ENCODE measurements around the gene SLC7A10. TPM values are rescaled to one million over a fixed set of nuclear protein-coding genes. Genes with fewer than 3 reads are reported as not detected.

Gene SLC7A10
- polyA plus RNA-seq, 1 donor (not counting 4 experiments of a cell fraction or from before 2014, with no cell fraction given) = not detected

- H4K20me1 ChIP-seq (ENCODE audit: control insufficient read depth, extremely low read depth, insufficient read depth, low read length) = no peaks in the 10 kb centered on the region
- no peaks in the 10 kb centered on the region for H3K79me2 ChIP-seq (ENCODE audit: control insufficient read depth, insufficient read depth, low read length)
- no peak overlapping the region for H2AFZ ChIP-seq (ENCODE audit: control insufficient read depth, low read length)
- DNase-seq (ENCODE audit: low read depth, low spot score) (no peak), FAIRE-seq (no peak)
- H3K4me2 ChIP-seq (ENCODE audit: control insufficient read depth, extremely low read depth, insufficient read depth, low read depth, low read length) = no peak overlapping the region
- H3K9me1 ChIP-seq (ENCODE audit: control insufficient read depth, extremely low read depth, insufficient read depth, low read length) = no peaks in the 10 kb centered on the region
- no peak overlapping the region for H3K27ac ChIP-seq (ENCODE audit: control insufficient read depth, insufficient read depth, low read length)
- no peak overlapping the region for H3K4me3 ChIP-seq (ENCODE audit: control insufficient read depth in 2 of 3, extremely low read depth in 1 of 3, insufficient read depth in 2 of 3, low read depth in 1 of 3, low read length in 3 of 3)
- no peaks in the 10 kb centered on the region for H3K9me3 ChIP-seq (ENCODE audit: control insufficient read depth, low read depth, low read length)
- dilution Hi-C loops (cut with MboI; ENCODE audit: extremely low pct_ligation_motif_present, low sequenced_read_pairs) = no loop called here
- no peaks in the 10 kb centered on the region for H3K27me3 ChIP-seq (ENCODE audit: control insufficient read depth, extremely low read depth, insufficient read depth, low read length)
- no peaks in the 10 kb centered on the region for H3K36me3 ChIP-seq (ENCODE audit: control insufficient read depth in 2 of 2, extremely low read depth in 1 of 2, insufficient read depth in 2 of 2, low read length in 2 of 2)
- no peaks in the 10 kb centered on the region for H3K4me1 ChIP-seq (ENCODE audit: control insufficient read depth, extremely low read depth, insufficient read depth, low read length)
- H3K9ac ChIP-seq (ENCODE audit: control insufficient read depth, extremely low read depth, insufficient read depth, low read length) = no peak overlapping the region
- TF ChIP-seq EZH2 (IDR thresholded peaks at IDR 0.05; ENCODE audit: low read length) = no peak
- no peak for TF ChIP-seq CTCF (optimal IDR thresholded peaks at IDR 0.05 in 1 of 3, IDR thresholded peaks at IDR 0.05 in 1 of 3, conservative IDR thresholded peaks at IDR 0.05 in 1 of 3; ENCODE audit: extremely low read depth in 1 of 3, insufficient read depth in 2 of 3, low read length in 3 of 3)
These were observed 26.8 kb upstream of the SLC7A10 start for GRCh38 chr19:33252418-33252962.

GRCh38 chr19:33251526-33252090, 26.0 kb upstream of the SLC7A10 start:
- no peak for DNase-seq (ENCODE audit: low read depth, low spot score)
- no peak for FAIRE-seq
- Histone ChIP-seq H3K4me2 (ENCODE audit: control insufficient read depth, extremely low read depth, insufficient read depth, low read depth, low read length) (no peak overlapping the region), H3K27me3 (ENCODE audit: control insufficient read depth, extremely low read depth, insufficient read depth, low read length) (no peaks in the 10 kb centered on the region), H3K9me1 (ENCODE audit: control insufficient read depth, extremely low read depth, insufficient read depth, low read length) (no peaks in the 10 kb centered on the region), H3K9me3 (ENCODE audit: control insufficient read depth, low read depth, low read length) (no peaks in the 10 kb centered on the region), H3K36me3 (ENCODE audit: control insufficient read depth in 2 of 2, extremely low read depth in 1 of 2, insufficient read depth in 2 of 2, low read length in 2 of 2) (no peaks in the 10 kb centered on the region), H3K4me3 (ENCODE audit: control insufficient read depth in 2 of 3, extremely low read depth in 1 of 3, insufficient read depth in 2 of 3, low read depth in 1 of 3, low read length in 3 of 3) (no peak overlapping the region), H4K20me1 (ENCODE audit: control insufficient read depth, extremely low read depth, insufficient read depth, low read length) (no peaks in the 10 kb centered on the region), H3K4me1 (ENCODE audit: control insufficient read depth, extremely low read depth, insufficient read depth, low read length) (no peaks in the 10 kb centered on the region), H3K9ac (ENCODE audit: control insufficient read depth, extremely low read depth, insufficient read depth, low read length) (no peak overlapping the region), H3K27ac (ENCODE audit: control insufficient read depth, insufficient read depth, low read length) (no peak overlapping the region), H3K79me2 (ENCODE audit: control insufficient read depth, insufficient read depth, low read length) (no peaks in the 10 kb centered on the region), H2AFZ (ENCODE audit: control insufficient read depth, low read length) (no peak overlapping the region)
- TF ChIP-seq CTCF (optimal IDR thresholded peaks at IDR 0.05 in 1 of 3, IDR thresholded peaks at IDR 0.05 in 1 of 3, conservative IDR thresholded peaks at IDR 0.05 in 1 of 3; ENCODE audit: extremely low read depth in 1 of 3, insufficient read depth in 2 of 3, low read length in 3 of 3) = no peak
- TF ChIP-seq EZH2 (IDR thresholded peaks at IDR 0.05; ENCODE audit: low read length) = no peak
- dilution Hi-C loops (cut with MboI; ENCODE audit: extremely low pct_ligation_motif_present, low sequenced_read_pairs) = no loop called here

Measured in keratinocyte (primary cell).